ENCODE measurements around the gene PPT2. TPM values are rescaled to one million over a fixed set of nuclear protein-coding genes. Genes with fewer than 3 reads are reported as not detected.
A peak's percentile ranks its signal among the peaks of the same experiment; 100 is the strongest.

Gene PPT2
- total RNA-seq, 1 experiment from 2014 or later: 30.0 TPM

- TF ChIP-seq, protein P1, sequence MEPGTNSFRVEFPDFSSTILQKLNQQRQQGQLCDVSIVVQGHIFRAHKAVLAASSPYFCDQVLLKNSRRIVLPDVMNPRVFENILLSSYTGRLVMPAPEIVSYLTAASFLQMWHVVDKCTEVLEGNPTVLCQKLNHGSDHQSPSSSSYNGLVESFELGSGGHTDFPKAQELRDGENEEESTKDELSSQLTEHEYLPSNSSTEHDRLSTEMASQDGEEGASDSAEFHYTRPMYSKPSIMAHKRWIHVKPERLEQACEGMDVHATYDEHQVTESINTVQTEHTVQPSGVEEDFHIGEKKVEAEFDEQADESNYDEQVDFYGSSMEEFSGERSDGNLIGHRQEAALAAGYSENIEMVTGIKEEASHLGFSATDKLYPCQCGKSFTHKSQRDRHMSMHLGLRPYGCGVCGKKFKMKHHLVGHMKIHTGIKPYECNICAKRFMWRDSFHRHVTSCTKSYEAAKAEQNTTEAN (CRISPR knock-in tag; IDR thresholded peaks at IDR 0.05): no peak
- TF ChIP-seq SOX15 (CRISPR knock-in tag; IDR thresholded peaks at IDR 0.05) (no peak), ZNF121 (CRISPR knock-in tag; IDR thresholded peaks at IDR 0.05) (no peak)
Observed at GRCh38 chr6:32190911-32191677, 37.2 kb downstream of the PPT2 start (continued).

DNA sequence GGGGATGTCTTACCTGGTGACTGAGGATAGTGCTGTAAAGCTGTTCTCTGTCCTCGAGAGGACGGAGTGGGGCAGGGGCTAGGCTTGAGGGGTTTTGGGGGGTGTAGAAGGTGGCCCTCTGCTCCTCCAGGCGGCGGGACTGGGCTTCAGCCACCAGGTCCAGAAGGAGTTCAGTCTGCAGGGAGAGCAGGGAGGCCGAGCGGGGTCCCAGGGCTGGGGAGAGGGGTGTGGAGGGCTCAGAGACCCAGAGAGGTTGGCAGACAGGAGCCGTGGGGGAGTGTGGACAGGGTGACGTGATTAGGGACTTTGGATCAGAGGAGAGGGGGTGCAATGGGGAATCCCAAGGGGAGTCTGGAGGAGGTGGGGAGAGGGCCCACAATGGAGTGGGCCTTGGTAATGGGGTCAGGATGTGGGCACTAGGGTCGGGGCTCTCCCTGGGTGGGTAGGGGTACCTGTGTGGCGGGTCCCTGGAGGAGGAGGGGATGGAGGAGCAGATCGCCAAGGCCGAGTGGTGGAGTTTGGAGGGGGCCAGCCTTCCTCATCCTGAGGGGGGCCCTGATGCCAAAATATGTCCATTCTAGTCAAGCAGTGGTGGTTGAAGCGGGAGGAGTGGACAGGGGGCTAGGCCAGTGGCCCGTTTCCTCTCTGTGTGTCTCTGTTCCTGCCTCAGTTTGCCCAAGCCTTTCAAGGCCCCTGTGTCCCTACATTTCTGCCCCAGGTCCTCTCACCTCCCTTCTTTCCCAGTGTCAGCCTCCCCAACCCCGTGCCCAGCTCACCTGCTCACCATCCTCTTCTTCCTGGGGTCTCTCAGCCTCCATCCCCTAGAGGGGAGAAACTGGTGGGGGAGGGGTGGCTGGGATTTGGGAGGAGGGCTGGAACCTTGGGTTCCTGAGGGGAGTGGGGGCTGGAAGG lies 38.0 kb downstream of the PPT2 start:
- peaks cover 14% of the 10 kb centered on the region for H3K36me3 Mint-ChIP-seq
- DNase-seq (ENCODE audit: low spot score): no peak
- CTCF ChIA-PET: interaction anchor here (0.6 to 1.9 kb wide), 5 partner anchors 10 to 39 kb away, joined by 4 to 7 read pairs (median 4); no protein-coding TSS in a partner anchor

GRCh38 chr6:32192608-32193039 lies 38.7 kb downstream of the PPT2 start, which contains the start of gene GPSM3:
TSS of gene GPSM3 (minus strand) at chr6:32192643. CDS start at chr6:32192513, 130 bp downstream.
- CTCF ChIA-PET: interaction anchor here (0.6 to 1.1 kb wide), 4 partner anchors 15 to 39 kb away, joined by 4 read pairs; no protein-coding TSS in a partner anchor
- Mint-ChIP-seq H3K36me3 (peaks cover 7% of the 10 kb centered on the region), H3K4me3 (peak within 1 kb of the TSS; percentile 60), H3K27me3 (ENCODE audit: low read depth) (no peaks in the 10 kb centered on the region), H3K27ac (peak within 1 kb of the TSS; percentile 89), H3K4me1 (peaks cover 66% of the 10 kb centered on the region), H3K9me3 (no peaks in the 10 kb centered on the region)
- peak; percentile 46 for DNase-seq (ENCODE audit: low spot score)
- POLR2A ChIA-PET: interaction anchor here (1.6 kb wide), 1 partner anchor 15 kb away, joined by 5 read pairs; no protein-coding TSS in a partner anchor
- ATAC-seq: no peak
- TF ChIP-seq PRRX2 (CRISPR knock-in tag; IDR thresholded peaks at IDR 0.05) (no peak), EMX1 (CRISPR knock-in tag; IDR thresholded peaks at IDR 0.05) (no peak), NR1H2 (CRISPR knock-in tag; IDR thresholded peaks at IDR 0.05) (no peak), PRDM15 (CRISPR knock-in tag; IDR thresholded peaks at IDR 0.05) (peak; percentile 86), SP1 (CRISPR knock-in tag; conservative IDR thresholded peaks at IDR 0.05) (0 out of 2 replicates have a peak, but pooled peaks have one; percentile 34), ELF4 (CRISPR knock-in tag; IDR thresholded peaks at IDR 0.05; ENCODE audit: low read depth) (no peak)

More for the DNA sequence above, 38.0 kb downstream of the PPT2 start:
- Mint-ChIP-seq H3K27me3 (ENCODE audit: low read depth) (no peaks in the 10 kb centered on the region), H3K27ac (no peak overlapping the region; the same call in 1 of the 2 replicates), H3K9me3 (no peaks in the 10 kb centered on the region), H3K4me1 (peaks cover 64% of the 10 kb centered on the region), H3K4me3 (peak overlapping the region; percentile 29; the same call in 1 of the 2 replicates)
- ATAC-seq: no peak
- no peak for TF ChIP-seq NFATC4 (CRISPR knock-in tag; IDR thresholded peaks at IDR 0.05)
- no peak for TF ChIP-seq ESRRA (CRISPR knock-in tag; IDR thresholded peaks at IDR 0.05; ENCODE audit: borderline replicate concordance)
- no peak for TF ChIP-seq ATF3 (CRISPR knock-in tag; conservative IDR thresholded peaks at IDR 0.05)
- TF ChIP-seq HMGA2 (CRISPR knock-in tag; IDR thresholded peaks at IDR 0.05): no peak
- no peak for TF ChIP-seq CDX4 (CRISPR knock-in tag; IDR thresholded peaks at IDR 0.05; ENCODE audit: borderline replicate concordance)
- TF ChIP-seq FOXP4 (CRISPR knock-in tag; IDR thresholded peaks at IDR 0.05): no peak
- TF ChIP-seq PRRX2 (CRISPR knock-in tag; IDR thresholded peaks at IDR 0.05): no peak
- TF ChIP-seq, protein P2, sequence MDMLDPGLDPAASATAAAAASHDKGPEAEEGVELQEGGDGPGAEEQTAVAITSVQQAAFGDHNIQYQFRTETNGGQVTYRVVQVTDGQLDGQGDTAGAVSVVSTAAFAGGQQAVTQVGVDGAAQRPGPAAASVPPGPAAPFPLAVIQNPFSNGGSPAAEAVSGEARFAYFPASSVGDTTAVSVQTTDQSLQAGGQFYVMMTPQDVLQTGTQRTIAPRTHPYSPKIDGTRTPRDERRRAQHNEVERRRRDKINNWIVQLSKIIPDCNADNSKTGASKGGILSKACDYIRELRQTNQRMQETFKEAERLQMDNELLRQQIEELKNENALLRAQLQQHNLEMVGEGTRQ (CRISPR knock-in tag; IDR thresholded peaks at IDR 0.05): no peak
- TF ChIP-seq RORB (CRISPR knock-in tag; IDR thresholded peaks at IDR 0.05): no peak
- no peak for TF ChIP-seq ZNF219 (CRISPR knock-in tag; IDR thresholded peaks at IDR 0.05; ENCODE audit: borderline replicate concordance)
- TF ChIP-seq MXD4 (CRISPR knock-in tag; IDR thresholded peaks at IDR 0.05; ENCODE audit: borderline replicate concordance): no peak
- POLR2A ChIA-PET: interaction anchor here (1.6 kb wide), 1 partner anchor 14 kb away, joined by 5 read pairs; no protein-coding TSS in a partner anchor

Data from WTC11 (cell line).